ENCODE measurements around the gene ACE.

The ACE gene

GRCh38 chr17:63476854-63477479 is at the start of gene ACE:
Gene ACE, plus strand, starts transcription at chr17:63477061. Its CDS starts 34 bp downstream, at chr17:63477095.
- TF ChIP-seq, protein P1, sequence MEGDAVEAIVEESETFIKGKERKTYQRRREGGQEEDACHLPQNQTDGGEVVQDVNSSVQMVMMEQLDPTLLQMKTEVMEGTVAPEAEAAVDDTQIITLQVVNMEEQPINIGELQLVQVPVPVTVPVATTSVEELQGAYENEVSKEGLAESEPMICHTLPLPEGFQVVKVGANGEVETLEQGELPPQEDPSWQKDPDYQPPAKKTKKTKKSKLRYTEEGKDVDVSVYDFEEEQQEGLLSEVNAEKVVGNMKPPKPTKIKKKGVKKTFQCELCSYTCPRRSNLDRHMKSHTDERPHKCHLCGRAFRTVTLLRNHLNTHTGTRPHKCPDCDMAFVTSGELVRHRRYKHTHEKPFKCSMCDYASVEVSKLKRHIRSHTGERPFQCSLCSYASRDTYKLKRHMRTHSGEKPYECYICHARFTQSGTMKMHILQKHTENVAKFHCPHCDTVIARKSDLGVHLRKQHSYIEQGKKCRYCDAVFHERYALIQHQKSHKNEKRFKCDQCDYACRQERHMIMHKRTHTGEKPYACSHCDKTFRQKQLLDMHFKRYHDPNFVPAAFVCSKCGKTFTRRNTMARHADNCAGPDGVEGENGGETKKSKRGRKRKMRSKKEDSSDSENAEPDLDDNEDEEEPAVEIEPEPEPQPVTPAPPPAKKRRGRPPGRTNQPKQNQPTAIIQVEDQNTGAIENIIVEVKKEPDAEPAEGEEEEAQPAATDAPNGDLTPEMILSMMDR (IDR thresholded peaks at IDR 0.05; ENCODE audit: control insufficient read depth, insufficient read depth, low read depth, low read length, missing control alignments), result no peak
- peak within 1 kb of the TSS; percentile 45 for H3K4me3 ChIP-seq (ENCODE audit: control insufficient read depth, low read depth, low read length)
- no peak for DNase-seq (ENCODE audit: low read depth)

- no peak overlapping the region for H3K4me3 ChIP-seq (ENCODE audit: control insufficient read depth, low read depth, low read length)
- TF ChIP-seq, protein P1 (IDR thresholded peaks at IDR 0.05; ENCODE audit: control insufficient read depth, insufficient read depth, low read depth, low read length, missing control alignments), result no peak
- no peak for DNase-seq (ENCODE audit: low read depth)
Measured at GRCh38 chr17:63429766-63430165, 47.1 kb upstream of the ACE start.

GRCh38 chr17:63430223-63430622 is 46.6 kb upstream of the ACE start:
- TF ChIP-seq, protein P1 (IDR thresholded peaks at IDR 0.05; ENCODE audit: control insufficient read depth, insufficient read depth, low read depth, low read length, missing control alignments), result no peak

DNA sequence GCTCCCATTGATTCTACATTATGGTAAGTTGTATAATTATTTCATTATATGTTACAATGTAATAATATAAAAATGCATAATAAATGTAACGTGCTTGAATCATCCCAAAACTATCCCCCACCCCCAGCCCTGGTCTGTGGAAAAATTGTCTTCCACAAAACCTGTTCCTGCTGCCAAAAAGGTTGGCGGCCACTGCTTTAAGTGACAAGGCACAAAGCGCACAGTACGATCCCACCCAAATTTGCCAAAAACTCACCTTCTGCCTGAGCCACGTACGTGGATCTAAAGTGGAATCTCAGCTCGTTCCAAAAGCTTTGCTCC is 45.3 kb upstream of the ACE start:
- no peak for DNase-seq (ENCODE audit: low read depth)
- no peak overlapping the region for H3K4me3 ChIP-seq (ENCODE audit: control insufficient read depth, low read depth, low read length)
- TF ChIP-seq, protein P1 (IDR thresholded peaks at IDR 0.05; ENCODE audit: control insufficient read depth, insufficient read depth, low read depth, low read length, missing control alignments), result no peak

More at GRCh38 chr17:63430223-63430622, 46.6 kb upstream of the ACE start:
- H3K4me3 ChIP-seq (ENCODE audit: control insufficient read depth, low read depth, low read length), result no peak overlapping the region
- DNase-seq (ENCODE audit: low read depth), result no peak

DNA sequence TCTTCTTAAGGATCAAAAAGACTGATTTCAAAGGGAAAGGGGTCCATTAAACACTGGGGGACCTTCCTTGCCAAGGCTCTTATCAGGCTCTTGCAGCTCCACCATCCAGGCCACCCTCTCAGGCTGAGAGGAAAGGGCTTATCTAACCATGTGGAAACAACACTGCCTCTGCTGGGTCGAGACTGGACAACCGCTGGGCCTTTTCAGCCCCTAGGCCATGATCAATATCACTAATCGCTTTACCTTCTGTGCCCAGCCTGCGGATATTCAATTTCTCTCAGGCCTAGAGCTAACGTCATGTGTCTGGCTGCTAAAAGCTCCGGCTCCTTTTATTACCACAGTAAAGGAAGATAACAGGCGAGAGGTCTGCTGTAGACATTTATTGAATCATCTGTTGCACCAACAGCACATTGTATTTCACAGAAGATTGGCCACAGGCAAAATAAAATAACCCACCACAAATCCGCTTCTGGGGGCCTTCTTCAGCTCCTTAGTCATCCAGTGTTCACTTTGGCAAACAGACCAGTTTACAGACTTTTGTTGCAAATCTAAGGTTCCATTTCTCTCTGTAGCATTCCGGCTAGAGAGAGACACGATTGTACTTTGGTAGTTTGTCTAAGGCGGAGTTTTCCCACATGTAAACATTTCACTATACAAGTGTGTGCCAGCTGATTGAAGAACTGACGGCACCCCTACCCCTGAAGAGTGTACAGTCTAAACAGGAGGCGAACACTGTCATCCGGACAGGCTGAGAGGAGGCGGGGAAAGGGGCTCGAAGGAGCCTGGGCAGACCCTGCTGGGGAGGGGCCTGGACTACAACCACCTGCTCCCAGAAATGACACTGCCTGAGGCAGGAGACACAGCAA is 44.7 kb upstream of the ACE start:
- TF ChIP-seq, protein P1 (IDR thresholded peaks at IDR 0.05; ENCODE audit: control insufficient read depth, insufficient read depth, low read depth, low read length, missing control alignments), result no peak
- peak; percentile 88 for DNase-seq (ENCODE audit: low read depth)
- H3K4me3 ChIP-seq (ENCODE audit: control insufficient read depth, low read depth, low read length), result no peak overlapping the region

GRCh38 chr17:63433746-63434591 is 42.9 kb upstream of the ACE start:
- TF ChIP-seq, protein P1 (IDR thresholded peaks at IDR 0.05; ENCODE audit: control insufficient read depth, insufficient read depth, low read depth, low read length, missing control alignments), result peak; percentile 18
- H3K4me3 ChIP-seq (ENCODE audit: control insufficient read depth, low read depth, low read length), result no peak overlapping the region
- DNase-seq (ENCODE audit: low read depth), result peak; percentile 90
